NCI-H2227 treated with DMSO at 0.1 percent for 48 hours (cell line): ENCODE measurements around the gene TNXB.
"Not testable (repeated sequence)": the region's sequence is repeated elsewhere in the genome, so short reads cannot be mapped to it uniquely, and the experiment has no call there.

Experiments used
- DNase-seq: peaks from one replicate; lab custom pipeline; 2025; lab: John Stamatoyannopoulos, UW

The TNXB gene

DNA sequence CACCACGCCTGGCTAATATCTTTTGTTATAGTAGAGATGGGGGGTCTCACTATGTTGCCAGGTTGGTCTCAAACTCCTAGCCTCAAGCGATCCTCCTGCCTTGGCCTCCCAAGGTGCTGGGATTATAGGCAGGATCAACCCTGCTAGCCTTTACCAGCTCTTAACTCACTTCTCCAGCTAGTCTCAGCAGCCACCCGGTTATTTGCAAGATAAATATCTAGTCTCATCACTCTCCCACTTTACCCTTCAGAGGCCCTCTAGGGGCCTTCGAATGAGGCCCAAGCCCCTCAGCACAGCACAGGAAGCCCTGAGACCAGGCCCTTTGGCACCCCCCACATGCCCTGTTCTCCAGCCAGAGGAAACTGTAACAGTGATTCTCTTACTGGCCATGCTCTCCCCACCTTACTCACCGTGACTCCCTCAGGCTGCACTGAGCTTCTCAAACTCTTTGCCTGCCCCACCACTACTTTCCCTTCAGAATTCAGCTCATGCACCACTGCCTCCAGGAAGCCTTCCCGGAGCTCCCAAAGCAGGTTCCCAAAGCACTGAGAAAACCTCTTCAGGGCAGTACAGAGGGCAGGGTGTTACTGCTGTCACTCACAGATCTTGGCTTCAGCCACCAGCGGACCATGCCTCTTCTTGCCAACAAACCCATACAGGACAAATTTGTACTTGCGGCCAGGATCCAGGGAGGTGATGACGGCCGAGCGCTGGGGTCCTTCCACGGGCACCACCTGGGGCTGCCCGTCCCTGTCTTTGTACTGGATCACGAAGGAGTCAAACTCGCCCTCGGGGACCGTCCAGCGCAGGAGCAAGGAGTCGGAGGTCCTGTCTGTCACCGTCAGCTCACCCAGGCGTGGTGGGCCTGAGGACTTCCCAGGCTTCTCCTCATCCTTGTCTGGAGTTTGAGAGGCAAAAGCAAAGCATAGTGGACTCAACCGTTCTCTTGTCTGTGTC lies 25.0 kb downstream of the TNXB start:
- DNase-seq: no peak

DNA sequence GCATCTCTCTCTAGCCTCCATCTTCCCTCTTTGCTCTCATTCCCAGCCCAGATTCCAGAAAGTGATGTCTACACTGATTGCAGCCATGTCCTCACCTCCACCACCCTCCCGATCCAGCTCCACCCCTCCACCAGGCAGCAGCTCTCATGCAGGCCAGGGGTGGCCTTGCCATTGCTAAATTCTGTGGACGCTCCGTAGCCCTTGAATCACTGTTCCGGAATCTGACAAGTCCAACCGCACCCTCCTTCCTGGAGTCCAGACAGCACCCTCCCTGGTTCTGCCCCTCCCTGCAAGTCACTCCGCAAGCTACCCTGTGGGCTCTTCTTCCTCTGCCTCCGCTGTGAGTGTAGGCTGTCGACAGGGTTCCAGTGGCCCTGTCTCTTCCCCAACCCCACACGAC lies 26.2 kb downstream of the TNXB start:
- no peak for DNase-seq

DNA sequence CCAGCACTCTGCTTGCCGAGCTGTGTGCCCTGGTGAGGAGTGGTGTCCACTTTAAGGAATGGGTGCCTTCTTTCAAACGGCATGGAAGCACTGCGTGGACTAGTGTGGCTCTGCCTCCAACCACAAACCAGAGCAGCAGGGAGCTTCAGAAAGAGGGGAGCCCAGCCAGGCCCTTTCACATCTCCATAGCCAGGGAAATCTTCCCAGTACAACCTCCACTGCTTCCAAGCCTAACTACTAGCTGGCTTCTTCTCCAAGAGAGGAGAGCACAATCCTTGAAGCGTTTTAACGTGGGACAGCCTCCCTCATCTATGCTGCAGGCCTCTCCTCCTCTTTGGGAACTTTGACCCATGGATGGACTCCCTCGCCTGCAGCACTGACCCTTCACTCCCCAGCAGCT lies 26.7 kb downstream of the TNXB start:
- no peak for DNase-seq

DNA sequence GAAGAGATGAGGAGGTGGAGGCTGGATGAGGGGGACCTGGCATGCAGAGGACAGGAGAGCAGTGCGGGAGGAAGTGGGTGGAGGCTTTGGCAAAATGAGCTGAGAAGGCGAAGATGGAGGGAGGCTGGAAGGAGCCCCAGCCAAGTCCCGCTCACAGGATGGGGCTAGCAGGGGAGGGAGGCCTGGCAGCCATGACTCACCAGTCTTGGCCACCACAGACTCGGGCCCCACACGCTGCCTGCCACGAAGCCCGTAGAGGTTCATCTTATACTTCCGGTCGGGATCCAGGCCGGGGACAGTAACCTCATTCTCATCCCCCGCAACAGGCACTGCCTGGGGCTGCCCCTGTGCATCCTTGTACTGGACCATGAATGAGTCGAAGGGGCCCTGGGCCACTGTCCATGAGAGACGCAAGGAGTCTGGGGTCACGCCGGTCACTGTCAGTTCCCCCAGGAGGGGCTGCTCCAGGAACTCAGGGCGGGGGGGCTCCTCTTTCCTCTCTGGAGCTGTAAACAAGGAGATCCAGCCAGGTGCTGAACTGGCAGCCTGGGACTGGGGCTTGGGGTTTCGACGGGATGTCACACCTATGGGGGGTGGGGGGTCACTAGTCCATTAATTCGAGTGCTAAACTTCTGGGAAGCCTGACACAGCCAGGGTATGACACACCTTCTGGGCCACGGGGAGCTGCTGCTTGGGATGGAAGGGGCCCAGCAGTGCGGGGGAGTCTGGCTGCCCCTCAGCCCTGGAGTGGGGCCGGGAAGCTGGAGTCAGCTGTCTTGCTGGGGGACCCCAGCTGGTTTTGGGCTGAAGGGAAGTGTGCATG lies 27.8 kb downstream of the TNXB start:
- no peak for DNase-seq

DNA sequence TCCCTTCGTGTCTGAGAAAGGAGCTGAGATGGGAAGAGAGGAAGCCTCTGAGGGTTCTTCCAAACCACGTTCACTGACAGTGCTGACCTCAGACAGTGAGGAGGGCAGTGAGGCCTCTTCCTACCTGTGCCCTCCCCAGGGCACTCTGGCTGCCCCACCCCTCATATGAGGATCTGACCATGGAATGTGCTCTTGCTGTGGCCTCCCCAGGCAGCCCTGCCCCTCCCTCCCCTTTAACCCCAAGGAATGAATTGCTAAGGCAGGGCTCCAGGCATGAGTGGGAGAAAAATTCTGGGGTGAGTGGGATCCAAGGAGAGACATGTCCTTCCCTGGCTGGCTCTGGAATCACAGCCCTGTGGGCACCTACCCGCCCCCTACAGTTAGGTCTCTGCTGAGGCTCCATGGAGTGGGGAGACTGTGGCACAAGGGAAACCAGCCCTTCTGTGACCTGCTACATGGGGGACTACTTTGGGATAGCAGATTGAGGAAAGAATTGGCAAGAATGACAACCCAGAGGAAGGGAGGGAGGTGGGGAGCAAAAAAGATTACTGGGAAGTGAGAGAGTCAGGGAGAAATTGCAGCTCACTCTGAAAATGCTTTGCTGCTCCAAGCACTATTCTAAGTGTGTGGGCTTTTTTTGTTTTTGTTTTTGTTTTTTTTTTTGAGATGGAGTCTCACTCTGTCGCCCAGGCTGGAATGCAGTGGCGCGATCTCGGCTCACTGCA lies 29.4 kb downstream of the TNXB start:
- DNase-seq: no peak

DNA sequence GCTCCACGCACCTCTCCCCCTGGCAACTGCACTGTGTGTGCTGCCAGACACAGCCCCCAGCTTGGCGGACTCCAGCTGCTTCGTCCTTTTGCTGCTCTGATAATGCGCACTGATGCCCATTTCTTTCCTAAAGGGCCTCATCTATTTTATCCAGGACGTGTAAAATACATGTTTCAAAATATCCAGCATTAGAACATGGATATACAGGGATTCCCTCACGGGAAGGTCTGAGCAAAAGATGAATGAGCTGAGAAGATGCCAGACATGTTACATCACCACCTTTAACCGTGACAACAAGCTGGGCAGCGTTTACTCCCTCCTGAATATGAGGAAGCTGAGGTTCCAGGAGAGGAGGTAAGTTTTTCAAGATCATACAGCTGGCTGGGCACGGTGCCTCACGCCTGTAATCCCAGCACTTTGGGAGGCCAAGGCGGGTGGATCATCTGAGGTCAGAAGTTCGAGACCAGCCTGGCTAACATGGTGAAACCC lies 32.8 kb downstream of the TNXB start:
- DNase-seq: no peak

DNA sequence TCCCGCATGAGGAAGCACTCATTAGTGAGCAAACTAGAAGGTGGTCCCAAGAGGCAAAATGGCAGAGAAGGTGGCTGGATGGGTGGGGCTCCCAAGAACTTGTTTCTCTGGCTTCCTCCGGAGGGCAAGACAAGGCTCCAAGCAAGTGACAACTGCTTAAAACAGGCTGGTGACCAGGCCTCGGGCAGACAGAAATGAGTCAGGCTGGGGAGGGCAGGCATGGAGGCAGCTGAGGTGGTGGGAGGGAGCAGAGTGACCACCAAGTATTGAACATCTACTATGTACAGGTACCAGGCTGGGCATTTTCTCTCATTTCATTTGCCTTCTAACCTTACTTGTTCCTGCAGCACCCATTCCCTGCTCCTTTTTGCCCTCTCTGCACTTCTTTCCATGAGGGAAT lies 33.4 kb downstream of the TNXB start:
- DNase-seq: no peak

DNA sequence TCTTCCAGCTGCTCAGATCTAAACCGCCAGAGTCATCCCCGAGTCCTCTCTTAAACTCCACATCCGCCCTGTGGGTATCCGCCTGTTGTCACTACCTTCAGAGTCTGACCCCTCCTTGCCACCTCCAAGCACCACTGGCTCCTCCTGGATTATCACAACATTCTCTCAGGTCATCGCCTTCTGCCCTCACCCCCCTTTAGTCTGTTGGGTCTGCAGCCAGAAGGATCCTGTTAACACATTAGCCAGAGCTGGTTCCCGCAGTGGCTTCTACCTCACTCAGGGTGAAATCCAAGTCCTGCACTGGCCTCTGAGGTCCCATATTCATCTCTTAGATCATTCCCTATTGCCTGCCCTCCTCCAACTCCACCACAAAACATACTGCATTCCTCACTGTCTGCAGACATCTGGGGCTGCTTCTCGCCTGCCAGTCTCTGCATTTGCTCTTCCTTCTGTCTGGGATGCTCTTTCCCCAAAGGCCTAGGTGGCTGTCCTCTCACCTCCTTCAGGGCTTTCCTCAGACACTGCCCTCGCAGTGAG lies 34.1 kb downstream of the TNXB start:
- DNase-seq: no peak

DNA sequence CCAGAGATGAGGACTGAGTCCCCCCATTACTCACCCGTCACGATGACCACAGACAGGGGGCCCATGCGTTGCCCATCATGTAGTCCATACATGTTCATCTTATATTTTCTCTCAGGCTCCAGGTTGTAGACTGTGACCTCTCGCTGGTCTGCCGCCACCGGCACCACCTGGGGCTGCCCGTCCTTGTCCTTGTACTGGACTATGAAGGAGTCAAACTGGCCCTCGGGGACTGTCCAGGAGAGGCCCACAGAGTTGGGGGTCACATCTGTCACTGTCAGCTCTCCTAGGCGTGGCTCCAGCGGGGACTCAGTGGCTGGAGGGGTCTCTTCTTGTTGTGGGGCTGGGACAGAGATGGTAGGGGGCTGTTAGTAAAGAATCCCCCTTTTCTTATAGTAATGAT lies 35.5 kb downstream of the TNXB start:
- no peak for DNase-seq

DNA sequence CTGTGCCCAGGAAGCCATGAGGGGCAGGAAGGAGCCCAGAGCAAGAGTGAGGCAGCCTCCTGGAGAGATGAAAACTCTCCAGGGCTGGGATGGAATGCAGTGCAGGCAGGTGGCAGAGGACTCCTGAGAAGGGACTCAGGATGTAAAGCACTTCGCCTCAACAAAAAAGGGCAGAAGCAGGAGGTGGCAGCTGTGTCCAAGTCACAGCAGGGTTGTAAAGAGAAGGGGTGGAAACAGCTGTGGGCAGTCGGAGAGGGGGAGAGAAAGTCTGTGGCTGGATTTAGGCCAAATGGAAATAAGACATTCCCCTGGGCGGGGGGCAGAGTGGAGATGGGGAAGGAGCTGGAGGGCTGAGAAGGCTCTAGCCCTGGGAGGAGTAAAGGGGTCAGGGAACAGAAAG lies 36.0 kb downstream of the TNXB start:
- DNase-seq: no peak

DNA sequence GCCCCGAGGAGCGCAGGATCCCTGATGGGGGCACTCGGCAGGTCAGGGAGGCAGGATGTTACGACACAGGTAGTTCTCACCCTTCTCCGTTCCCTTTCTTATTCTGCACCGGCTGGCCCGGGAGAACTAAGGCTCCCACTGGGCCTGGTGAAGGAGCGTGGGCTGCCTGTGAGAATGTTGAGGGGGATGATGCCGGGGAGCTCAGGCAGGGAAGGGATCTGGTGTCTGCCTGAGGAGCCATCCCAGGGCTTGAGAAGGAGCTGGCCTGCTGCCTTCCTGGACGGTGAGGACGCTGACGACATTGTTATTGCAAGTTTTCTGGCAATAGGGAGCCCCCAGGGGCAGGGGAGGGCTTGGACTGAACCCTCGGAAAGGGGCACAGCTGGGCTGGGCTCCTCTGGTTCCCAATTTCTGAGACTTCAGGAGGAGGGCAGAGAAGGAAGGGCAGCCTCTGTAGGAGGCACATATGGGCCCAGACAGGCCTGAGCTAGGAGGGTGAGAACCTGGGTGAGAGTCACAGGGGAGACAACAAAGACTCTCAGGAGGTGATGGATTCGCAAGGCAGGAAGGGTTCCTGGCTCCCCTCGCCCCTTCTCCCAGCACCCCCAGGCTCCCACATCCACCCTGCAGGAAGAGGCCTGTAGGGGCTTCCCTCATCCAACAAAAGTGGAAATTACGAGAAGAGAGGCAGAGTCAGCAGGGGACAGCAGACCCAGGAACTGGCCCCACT lies 38.2 kb downstream of the TNXB start:
- DNase-seq: no peak

DNA sequence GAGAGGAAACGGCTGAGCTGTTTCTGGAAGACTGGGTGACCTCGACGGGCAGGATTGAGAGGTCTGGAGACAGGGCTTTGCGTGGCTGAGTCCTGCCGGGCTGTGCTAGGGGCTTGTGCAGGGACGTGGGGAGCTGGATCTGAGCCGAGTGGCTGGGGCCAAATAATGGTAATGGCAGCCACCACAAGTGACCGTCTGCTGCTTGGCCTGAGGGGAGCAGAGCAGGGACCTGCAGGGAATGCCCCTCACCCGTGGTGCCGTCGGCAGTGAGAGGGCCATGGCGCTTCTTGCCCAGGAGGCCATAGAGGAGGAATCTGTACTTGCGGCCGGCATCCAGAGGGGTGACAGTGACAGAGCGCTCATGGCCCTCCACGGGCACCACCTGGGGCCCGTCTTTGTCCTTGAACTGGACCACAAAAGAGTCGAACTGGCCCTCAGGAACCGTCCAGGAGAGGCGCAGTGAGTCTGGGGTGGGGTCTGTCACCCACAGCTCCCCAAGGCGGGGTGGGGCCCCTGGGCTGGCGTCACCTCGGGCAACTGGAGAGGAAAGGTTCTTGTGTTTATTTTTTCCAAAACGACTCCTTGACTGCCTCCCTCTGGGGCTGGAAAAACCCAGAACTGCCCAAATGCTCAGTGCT lies 39.1 kb downstream of the TNXB start:
- no peak for DNase-seq

DNA sequence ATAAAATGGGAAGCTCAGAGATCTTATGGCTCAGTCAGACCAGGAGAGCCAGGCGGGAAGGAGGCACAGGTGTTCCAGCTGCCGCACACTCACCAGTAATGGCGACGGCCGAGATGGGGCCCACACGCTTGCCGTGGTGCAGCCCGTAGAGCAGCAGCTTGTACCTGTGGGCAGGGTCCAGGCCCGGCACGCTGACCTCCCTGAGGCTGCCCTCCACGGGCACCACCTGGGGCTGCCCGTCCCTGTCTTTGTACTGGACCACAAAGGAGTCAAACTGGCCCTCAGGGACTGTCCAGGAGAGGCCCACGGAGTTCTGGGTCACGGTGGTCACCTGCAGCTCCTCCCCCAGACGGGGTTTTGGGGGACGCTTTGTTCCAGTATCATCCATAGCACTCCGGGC lies 39.7 kb downstream of the TNXB start:
- DNase-seq: no peak

DNA sequence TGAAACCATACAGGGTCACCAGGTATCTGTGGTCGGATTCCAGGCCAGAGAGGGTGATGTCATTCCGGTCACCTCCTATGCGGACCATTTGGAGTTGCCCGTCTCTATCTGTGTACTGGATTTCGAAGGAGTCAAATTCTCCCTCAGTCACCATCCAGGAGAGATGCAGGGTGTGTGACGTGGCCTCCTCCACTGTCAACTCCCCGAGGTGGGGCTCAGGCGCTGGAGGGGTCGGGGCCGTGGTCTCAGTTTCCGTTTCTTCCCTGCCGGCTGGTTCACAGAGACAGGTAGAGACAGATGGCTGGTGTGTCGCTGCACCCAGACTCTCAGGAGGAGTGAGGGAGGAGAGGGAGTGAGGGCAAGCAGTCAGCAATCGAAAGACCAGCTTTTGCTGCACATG lies 40.3 kb downstream of the TNXB start:
- DNase-seq: no peak

DNA sequence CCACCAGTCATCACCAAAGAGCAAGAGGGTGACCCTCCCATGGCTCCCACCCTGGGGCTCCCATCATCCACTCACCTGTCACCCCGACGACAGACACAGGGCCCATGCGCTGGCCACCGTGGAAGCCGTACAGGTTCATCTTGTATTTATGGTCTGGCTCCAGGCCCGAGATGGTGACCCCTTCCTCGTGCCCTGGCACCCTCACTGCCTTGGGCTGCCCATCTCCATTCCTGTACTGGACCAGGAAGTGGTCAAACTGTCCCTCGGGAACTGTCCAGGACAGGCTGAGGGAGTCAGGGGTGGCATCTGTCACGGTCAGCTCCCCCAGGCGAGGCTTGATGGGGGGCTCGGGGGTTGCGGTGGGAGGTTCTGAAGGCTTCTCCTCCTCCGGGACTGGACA lies 40.8 kb downstream of the TNXB start:
- not testable (repeated sequence) for DNase-seq

DNA sequence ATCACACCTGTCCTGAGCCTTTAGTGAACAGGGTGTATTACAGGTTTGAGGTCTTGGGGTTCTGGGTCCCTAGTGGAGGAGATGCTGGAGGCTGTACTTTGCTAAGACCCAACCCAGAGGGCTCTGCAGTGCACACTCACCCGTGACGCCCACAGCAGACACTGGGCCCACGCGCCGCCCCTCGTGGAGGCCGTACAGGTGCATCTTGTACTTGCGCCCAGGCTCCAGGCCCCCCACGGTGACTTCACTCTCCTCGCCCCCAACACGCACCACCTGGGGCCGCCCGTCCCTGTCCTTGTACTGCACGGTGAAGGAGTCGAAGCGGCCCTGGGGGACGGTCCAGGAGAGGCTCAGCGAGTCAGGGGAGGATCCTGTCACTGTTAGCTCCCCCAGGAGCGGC lies 41.6 kb downstream of the TNXB start:
- DNase-seq: not testable (repeated sequence)

DNA sequence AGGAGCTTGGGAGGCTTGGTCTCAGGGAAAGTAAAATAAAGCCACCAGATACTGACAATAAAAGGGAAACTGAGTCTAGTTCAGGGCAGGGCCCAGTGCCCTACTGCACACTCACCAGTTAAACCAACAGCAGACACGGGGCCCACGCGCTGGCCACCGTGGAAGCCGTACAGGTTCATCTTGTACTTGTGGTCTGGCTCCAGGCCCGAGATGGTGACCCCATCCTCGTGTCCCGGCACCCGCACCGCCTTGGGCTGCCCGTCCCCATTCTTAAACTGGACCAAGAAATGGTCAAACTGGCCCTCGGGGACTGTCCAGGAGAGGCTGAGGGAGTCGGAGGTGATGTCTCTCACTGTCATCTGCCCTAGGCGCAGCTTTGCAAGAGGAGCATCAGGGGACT lies 44.4 kb downstream of the TNXB start:
- DNase-seq: no peak

DNA sequence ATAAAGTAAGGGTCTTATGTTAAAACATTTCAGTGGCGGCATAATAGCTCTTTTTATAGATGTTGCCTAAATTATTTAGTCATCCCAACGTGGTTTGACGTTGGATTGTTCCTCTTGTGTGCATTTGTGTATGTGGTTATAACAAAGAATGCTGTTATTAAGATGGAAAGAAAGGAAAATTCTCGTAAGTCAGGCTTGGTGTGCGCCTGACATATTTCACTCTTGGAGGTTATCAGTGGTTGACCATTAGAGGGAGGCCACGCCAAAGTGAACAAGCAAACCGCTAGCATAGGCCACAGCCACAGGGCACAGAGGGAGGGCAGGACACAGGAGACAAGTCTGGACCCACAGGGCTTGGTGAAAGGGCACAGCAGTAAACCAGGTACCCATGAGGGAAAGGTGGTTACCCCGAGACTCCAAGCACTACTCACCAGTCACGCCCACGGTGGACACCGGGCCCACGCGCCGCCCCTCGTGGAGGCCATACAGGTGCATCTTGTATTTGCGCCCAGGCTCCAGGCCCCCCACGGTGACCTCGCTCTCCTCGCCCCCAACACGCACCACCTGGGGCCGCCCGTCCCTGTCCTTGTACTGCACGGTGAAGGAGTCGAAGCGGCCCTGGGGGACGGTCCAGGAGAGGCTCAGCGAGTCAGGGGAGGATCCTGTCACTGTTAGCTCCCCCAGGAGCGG lies 48.0 kb downstream of the TNXB start:
- no peak for DNase-seq

DNA sequence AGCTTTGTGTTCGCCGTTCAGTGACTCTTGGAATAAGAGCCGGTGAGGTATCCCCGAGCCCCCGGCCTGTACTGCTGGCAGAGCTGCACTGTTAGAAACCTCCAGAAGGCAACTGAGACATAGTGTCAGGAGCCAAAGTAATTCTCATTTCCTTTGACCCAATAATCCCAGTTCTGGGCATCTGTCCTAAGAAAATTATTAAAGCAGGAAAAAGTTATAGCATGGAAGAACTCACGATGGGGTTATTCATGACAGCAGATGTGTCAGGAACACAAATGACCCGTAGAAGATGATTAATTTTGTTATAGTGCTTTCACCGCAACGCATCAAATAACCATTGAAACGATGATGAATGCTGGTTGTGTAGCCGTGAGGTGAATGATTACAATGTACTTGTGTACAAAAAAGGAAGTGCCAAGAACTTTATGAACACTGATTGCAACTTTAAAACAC lies 50.6 kb downstream of the TNXB start:
- DNase-seq: no peak

DNA sequence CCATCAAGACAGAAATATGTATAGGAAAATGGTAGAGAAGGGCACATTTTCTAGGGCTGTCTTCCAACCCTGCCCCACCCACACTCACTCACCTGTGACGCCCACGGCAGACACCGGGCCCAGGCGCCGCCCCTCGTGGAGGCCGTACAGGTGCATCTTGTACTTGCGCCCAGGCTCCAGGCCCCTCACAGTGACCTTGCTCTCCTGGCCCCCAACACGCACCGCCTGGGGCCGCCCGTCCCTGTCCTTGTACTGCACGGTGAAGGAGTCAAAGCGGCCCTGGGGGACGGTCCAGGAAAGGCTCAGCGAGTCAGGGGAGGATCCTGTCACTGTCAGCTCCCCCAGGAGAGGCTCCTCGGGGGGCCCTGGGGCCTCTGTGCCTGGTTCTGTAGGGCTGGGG lies 51.2 kb downstream of the TNXB start:
- no peak for DNase-seq
